ENCODE results near the gene ANGPTL3.

- no peak for TF ChIP-seq POLR2A (IDR thresholded peaks at IDR 0.05; ENCODE audit: low read depth)
- TF ChIP-seq CTCF (IDR thresholded peaks at IDR 0.05): no peak
- TF ChIP-seq EP300 (IDR thresholded peaks at IDR 0.05): no peak
Measured at GRCh38 chr1:62613890-62614289, 16.6 kb downstream of the ANGPTL3 start.
